Panc1 (cell line): ENCODE measurements around the gene KHSRP. TPM values are rescaled to one million over a fixed set of nuclear protein-coding genes. Genes with fewer than 3 reads are reported as not detected.

Source experiments
- ATAC-seq: fragments of 200-7000 bp; cut with Tn5 transposase; 2 replicates; pipeline ENCODE4 v1.9.1; 2020; ENCODE audit warnings: mild to moderate bottlenecking, moderate library complexity
- BruUV-seq: library from RNA; stranded (reverse); fragments of 400-500 nt; replicated peaks from 2 replicates; lab custom pipeline; 2021; lab: Mats Ljungman, UMichigan
- CTCF ChIA-PET: fragments of 300-600 bp; sonication (Branson Sonifier 250); formaldehyde crosslinking; loops from one replicate; lab custom pipeline; 2022; ENCODE audit warnings: antibody characterized with exemption; lab: Charles Lee
- POLR2A ChIA-PET: fragments of 300-600 bp; sonication (Branson Sonifier 250); formaldehyde crosslinking; loops from one replicate; lab custom pipeline; 2022; ENCODE audit warnings: antibody characterized with exemption; lab: Charles Lee
- DNase-seq: peaks from one replicate; pipeline ENCODE4 v3.0.0-alpha.2; 2010; ENCODE audit warnings: low read depth, low spot score
- H3K27ac ChIP-seq: 2 replicates; pipeline ENCODE4 v1.5.1; 2011; ENCODE audit warnings: mild to moderate bottlenecking, low read length, inconsistent platforms
- H3K27me3 ChIP-seq: fragments of 200-500 bp; sonication (Bioruptor generic); 2 replicates; pipeline ENCODE4 v1.6.0; 2014; ENCODE audit warnings: low read length, inconsistent platforms; ENCODE audit not compliant: control insufficient read depth, insufficient read depth
- H3K36me3 ChIP-seq: fragments of 200-500 bp; sonication (Bioruptor generic); 2 replicates; pipeline ENCODE4 v1.5.1; 2014; ENCODE audit warnings: inconsistent platforms, mild to moderate bottlenecking, low read length, moderate library complexity; ENCODE audit not compliant: control insufficient read depth, insufficient read depth
- H3K4me1 ChIP-seq: 2 replicates; pipeline ENCODE4 v1.5.1; 2011; ENCODE audit warnings: inconsistent platforms, mild to moderate bottlenecking, low read length, moderate library complexity; ENCODE audit not compliant: control insufficient read depth, insufficient read depth
- H3K4me3 ChIP-seq, 2 experiments: 2 replicates each; pipeline ENCODE4 v1.5.1; 2011 to 2012; ENCODE audit warnings: low read depth in 2 of 2, low read length in 2 of 2, mild to moderate bottlenecking in 2 of 2, inconsistent platforms in 1 of 2, moderate library complexity in 1 of 2
- H3K9me3 ChIP-seq: fragments of 200-500 bp; sonication (Bioruptor generic); 2 replicates; pipeline ENCODE4 v1.5.1; 2014; ENCODE audit warnings: low read depth, mild to moderate bottlenecking, inconsistent platforms, low read length, moderate library complexity; ENCODE audit not compliant: control insufficient read depth, insufficient read depth
- POLR2AphosphoS5 ChIP-seq: IDR thresholded peaks from 2 replicates; pipeline ENCODE4 v1.6.1; 2012; ENCODE audit warnings: mild to moderate bottlenecking, low read depth, low read length, moderate library complexity
- SIN3A ChIP-seq: IDR thresholded peaks from 2 replicates; pipeline ENCODE4 v1.6.1; 2012; ENCODE audit warnings: low read depth, mild to moderate bottlenecking, low read length, moderate library complexity, borderline replicate concordance; ENCODE audit not compliant: insufficient read depth
- TCF7L2 ChIP-seq: IDR thresholded peaks from 2 replicates; pipeline ENCODE4 v1.6.1; 2011; ENCODE audit warnings: mild to moderate bottlenecking, low read depth, low read length, inconsistent platforms
- in situ Hi-C: cut with HindIII; loops from 2 replicates; pipeline ENCODE4 v1.10.0; 2016; ENCODE audit warnings: low sequenced_read_pairs, low pct_unique_long_range_greater_than_20kb
- intact Hi-C: fragments of 100-400 bp; cut with micrococcal nuclease; formaldehyde crosslinking; loops from one replicate; pipeline ENCODE4 v1.10.0; 2022; ENCODE audit not compliant: unreplicated experiment
- total RNA-seq: library from RNA; stranded (reverse); gene quantifications from one replicate; pipeline ENCODE4 v1.2.1, GENCODE V29; 2021; ENCODE audit not compliant: unreplicated experiment
- TF ChIP-seq, protein P1 (sequence below), 2 experiments: IDR thresholded peaks; 2 replicates each; pipeline ENCODE4 v1.6.1; 2011 to 2012; ENCODE audit warnings: low read depth in 2 of 2, control low read depth in 1 of 2, low read length in 1 of 2, mild to moderate bottlenecking in 1 of 2, moderate library complexity in 1 of 2; ENCODE audit not compliant: insufficient read depth in 1 of 2
- TF ChIP-seq, protein P2 (sequence below): fragments of 450-650 bp; IDR thresholded peaks from 2 replicates; pipeline ENCODE4 v1.5.1; 2017; ENCODE audit warnings: mild to moderate bottlenecking

The KHSRP gene
- total RNA-seq, 1 experiment from 2014 or later: 333 TPM

DNA sequence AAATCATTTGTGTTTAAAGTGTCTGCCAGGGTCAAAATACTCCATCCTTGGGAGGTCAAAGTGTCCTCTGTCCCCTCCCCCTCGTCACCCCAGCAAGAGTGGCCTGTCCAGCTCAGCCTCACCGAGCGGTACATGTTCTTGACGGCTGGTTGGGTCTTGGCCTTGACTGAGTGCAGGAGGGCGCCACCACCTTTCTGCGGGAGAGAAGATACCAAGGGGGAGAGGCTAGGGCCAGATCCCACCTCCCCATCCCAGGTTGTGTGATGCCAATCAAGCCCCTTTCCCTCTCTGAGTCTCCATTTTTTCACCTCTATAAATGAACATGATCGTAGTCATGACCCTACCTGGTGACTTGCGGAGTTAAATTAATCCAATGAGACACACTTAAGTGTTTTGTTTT is 45.6 kb upstream of the KHSRP start:
- ATAC-seq: no peak
- no TSS peak for BruUV-seq
- H3K36me3 ChIP-seq: no peaks in the 10 kb centered on the region
- intact Hi-C loops: no loop called here
- no peak for DNase-seq
- TF ChIP-seq, protein P1, sequence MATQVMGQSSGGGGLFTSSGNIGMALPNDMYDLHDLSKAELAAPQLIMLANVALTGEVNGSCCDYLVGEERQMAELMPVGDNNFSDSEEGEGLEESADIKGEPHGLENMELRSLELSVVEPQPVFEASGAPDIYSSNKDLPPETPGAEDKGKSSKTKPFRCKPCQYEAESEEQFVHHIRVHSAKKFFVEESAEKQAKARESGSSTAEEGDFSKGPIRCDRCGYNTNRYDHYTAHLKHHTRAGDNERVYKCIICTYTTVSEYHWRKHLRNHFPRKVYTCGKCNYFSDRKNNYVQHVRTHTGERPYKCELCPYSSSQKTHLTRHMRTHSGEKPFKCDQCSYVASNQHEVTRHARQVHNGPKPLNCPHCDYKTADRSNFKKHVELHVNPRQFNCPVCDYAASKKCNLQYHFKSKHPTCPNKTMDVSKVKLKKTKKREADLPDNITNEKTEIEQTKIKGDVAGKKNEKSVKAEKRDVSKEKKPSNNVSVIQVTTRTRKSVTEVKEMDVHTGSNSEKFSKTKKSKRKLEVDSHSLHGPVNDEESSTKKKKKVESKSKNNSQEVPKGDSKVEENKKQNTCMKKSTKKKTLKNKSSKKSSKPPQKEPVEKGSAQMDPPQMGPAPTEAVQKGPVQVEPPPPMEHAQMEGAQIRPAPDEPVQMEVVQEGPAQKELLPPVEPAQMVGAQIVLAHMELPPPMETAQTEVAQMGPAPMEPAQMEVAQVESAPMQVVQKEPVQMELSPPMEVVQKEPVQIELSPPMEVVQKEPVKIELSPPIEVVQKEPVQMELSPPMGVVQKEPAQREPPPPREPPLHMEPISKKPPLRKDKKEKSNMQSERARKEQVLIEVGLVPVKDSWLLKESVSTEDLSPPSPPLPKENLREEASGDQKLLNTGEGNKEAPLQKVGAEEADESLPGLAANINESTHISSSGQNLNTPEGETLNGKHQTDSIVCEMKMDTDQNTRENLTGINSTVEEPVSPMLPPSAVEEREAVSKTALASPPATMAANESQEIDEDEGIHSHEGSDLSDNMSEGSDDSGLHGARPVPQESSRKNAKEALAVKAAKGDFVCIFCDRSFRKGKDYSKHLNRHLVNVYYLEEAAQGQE (IDR thresholded peaks at IDR 0.05; ENCODE audit: insufficient read depth in 1 of 2, low read depth in 2 of 2, low read length in 1 of 2): no peak
- TF ChIP-seq TCF7L2 (no peak), SIN3A (no peak), POLR2AphosphoS5 (no peak)
- TF ChIP-seq, protein P2, sequence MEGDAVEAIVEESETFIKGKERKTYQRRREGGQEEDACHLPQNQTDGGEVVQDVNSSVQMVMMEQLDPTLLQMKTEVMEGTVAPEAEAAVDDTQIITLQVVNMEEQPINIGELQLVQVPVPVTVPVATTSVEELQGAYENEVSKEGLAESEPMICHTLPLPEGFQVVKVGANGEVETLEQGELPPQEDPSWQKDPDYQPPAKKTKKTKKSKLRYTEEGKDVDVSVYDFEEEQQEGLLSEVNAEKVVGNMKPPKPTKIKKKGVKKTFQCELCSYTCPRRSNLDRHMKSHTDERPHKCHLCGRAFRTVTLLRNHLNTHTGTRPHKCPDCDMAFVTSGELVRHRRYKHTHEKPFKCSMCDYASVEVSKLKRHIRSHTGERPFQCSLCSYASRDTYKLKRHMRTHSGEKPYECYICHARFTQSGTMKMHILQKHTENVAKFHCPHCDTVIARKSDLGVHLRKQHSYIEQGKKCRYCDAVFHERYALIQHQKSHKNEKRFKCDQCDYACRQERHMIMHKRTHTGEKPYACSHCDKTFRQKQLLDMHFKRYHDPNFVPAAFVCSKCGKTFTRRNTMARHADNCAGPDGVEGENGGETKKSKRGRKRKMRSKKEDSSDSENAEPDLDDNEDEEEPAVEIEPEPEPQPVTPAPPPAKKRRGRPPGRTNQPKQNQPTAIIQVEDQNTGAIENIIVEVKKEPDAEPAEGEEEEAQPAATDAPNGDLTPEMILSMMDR: no peak
- CTCF ChIA-PET: no interaction called here
- H3K27me3 ChIP-seq: no peaks in the 10 kb centered on the region
- H3K9me3 ChIP-seq: no peaks in the 10 kb centered on the region
- in situ Hi-C loops: no loop called here
- no peak overlapping the region for H3K27ac ChIP-seq
- no peak overlapping the region for H3K4me3 ChIP-seq
- POLR2A ChIA-PET: no interaction called here
- no peaks in the 10 kb centered on the region for H3K4me1 ChIP-seq

DNA sequence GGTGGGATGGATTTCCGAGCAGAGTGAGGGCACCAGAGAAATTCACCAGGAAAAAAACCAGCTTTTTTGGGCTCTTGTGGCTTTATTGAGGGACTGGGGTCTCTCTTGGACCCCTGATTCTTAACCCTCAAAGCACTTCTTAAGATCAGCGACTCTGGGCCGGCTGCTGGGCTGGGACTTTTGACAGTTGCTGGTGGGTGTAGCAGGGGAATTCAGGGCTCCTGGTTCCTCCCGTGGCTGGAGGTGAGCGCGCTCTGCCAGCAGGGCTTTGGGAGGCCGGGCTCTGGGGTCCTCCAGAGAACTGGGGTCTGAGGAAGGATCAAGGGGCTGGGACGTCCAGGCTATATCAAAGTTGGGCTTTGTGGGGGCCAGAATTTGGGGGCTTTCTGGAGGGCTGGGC is 42.8 kb upstream of the KHSRP start:
- H3K36me3 ChIP-seq: peaks cover 4% of the 10 kb centered on the region; the same call in 1 of the 2 replicates
- H3K9me3 ChIP-seq: no peaks in the 10 kb centered on the region
- TF ChIP-seq TCF7L2: no peak
- no peak for TF ChIP-seq SIN3A
- TF ChIP-seq, protein P2: no peak
- TF ChIP-seq, protein P1 (IDR thresholded peaks at IDR 0.05; ENCODE audit: insufficient read depth in 1 of 2, low read depth in 2 of 2, low read length in 1 of 2): no peak
- TF ChIP-seq POLR2AphosphoS5: no peak
- CTCF ChIA-PET: no interaction called here
- no peaks in the 10 kb centered on the region for H3K27me3 ChIP-seq
- no TSS peak for BruUV-seq
- ATAC-seq (no peak), DNase-seq (no peak)
- peaks cover 3% of the 10 kb centered on the region for H3K4me1 ChIP-seq
- no peak overlapping the region for H3K27ac ChIP-seq
- no peak overlapping the region for H3K4me3 ChIP-seq
- POLR2A ChIA-PET: no interaction called here
- intact Hi-C loops: no loop called here
- in situ Hi-C loops: no loop called here
